OCI-LY1 (cell line): Measurements from ENCODE around the gene PLK2.
A peak's percentile ranks its signal among the peaks of the same experiment; 100 is the strongest.

Source experiments
- EZH2 ChIP-seq: fragments of 200-600 bp; sonication (generic), shearing (Covaris generic); IDR thresholded peaks from 2 replicates; pipeline ENCODE4 v1.8.0; 2017; ENCODE audit warnings: borderline replicate concordance, mixed run types, mild to moderate bottlenecking, antibody characterized with exemption, low read length, moderate library complexity, mixed read lengths
- TF ChIP-seq, protein P1 (sequence below): fragments of 200-600 bp; sonication (generic), shearing (Covaris generic); IDR thresholded peaks from 2 replicates; pipeline ENCODE4 v1.5.1; 2017; ENCODE audit warnings: mild to moderate bottlenecking, antibody characterized with exemption, low read length, moderate library complexity, mixed read lengths

DNA sequence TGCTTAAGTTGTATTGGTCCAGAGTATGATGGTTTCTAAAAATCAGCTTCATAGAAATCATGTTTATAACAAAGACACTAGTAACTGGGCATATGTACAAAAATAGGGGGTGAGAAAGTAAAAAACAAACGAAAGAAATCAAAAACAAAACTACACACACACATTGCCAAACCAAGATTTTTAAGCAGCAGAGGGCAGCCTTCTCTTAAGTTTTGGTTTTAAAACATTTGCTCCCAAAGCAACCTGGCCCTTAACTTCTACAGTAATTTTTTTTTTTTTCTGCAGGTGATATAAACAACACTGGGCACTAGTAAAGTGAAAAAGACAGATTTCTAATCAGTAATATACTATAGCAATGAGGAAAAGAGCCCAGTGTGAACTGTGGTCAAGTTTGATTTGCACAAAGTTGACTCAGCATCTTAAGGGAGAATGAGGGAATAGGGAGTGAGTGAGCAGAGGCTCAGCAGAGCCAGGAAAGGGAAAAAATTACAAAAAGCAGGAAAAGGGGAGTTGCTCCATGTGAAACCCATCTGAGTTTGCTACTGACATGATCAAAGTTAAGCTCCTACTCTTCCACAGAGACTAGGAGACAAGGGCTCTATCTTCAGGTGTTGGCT, 18.0 kb upstream of the PLK2 start:
- TF ChIP-seq, protein P1, sequence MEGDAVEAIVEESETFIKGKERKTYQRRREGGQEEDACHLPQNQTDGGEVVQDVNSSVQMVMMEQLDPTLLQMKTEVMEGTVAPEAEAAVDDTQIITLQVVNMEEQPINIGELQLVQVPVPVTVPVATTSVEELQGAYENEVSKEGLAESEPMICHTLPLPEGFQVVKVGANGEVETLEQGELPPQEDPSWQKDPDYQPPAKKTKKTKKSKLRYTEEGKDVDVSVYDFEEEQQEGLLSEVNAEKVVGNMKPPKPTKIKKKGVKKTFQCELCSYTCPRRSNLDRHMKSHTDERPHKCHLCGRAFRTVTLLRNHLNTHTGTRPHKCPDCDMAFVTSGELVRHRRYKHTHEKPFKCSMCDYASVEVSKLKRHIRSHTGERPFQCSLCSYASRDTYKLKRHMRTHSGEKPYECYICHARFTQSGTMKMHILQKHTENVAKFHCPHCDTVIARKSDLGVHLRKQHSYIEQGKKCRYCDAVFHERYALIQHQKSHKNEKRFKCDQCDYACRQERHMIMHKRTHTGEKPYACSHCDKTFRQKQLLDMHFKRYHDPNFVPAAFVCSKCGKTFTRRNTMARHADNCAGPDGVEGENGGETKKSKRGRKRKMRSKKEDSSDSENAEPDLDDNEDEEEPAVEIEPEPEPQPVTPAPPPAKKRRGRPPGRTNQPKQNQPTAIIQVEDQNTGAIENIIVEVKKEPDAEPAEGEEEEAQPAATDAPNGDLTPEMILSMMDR: peak; percentile 51; the same call in 1 of the 2 replicates
- TF ChIP-seq EZH2: no peak
